Natural killer cell (primary cell): ENCODE measurements around the gene TMEM135. TPM values are rescaled to one million over a fixed set of nuclear protein-coding genes. Genes with fewer than 3 reads are reported as not detected.
"Not testable (repeated sequence)": the region's sequence is repeated elsewhere in the genome, so short reads cannot be mapped to it uniquely, and the experiment has no call there.

Experiments
- ATAC-seq, 3 donors: fragments of 150-1000 bp in 2 of 3; fragments of 200-7000 bp in 1 of 3; cut with Tn5 transposase; 1 replicate in 1 of 3; 2 replicates in 2 of 3; pipeline ENCODE4 v1.10.0; 2021; ENCODE audit warnings: mild to moderate bottlenecking in 2 of 3, moderate library complexity in 2 of 3
- DNase-seq, 2 donors: peaks; one replicate each; pipeline versions ENCODE4 v3.0.0 to v3.0.0-alpha.2; 2013 to 2021; ENCODE audit warnings: mixed read lengths in 1 of 2
- H3K27ac ChIP-seq: one replicate; pipeline ENCODE4 v1.5.1; 2013; ENCODE audit warnings: mild to moderate bottlenecking, low read length
- H3K27me3 ChIP-seq: one replicate; pipeline ENCODE4 v1.6.1; 2013; ENCODE audit warnings: low read length; ENCODE audit not compliant: control insufficient read depth, insufficient read depth
- H3K36me3 ChIP-seq: one replicate; pipeline ENCODE4 v1.6.1; 2013; ENCODE audit warnings: low read length; ENCODE audit not compliant: control insufficient read depth, insufficient read depth
- H3K4me1 ChIP-seq: one replicate; pipeline ENCODE4 v1.6.1; 2013; ENCODE audit warnings: low read length; ENCODE audit not compliant: control insufficient read depth, insufficient read depth
- H3K4me3 ChIP-seq: one replicate; pipeline ENCODE4 v1.5.1; 2013; ENCODE audit warnings: low read length
- H3K9me3 ChIP-seq: one replicate; pipeline ENCODE4 v1.6.1; 2013; ENCODE audit warnings: low read length; ENCODE audit not compliant: control insufficient read depth, insufficient read depth
- H3K27ac Mint-ChIP-seq, 2 donors: one replicate each; pipeline ENCODE4 v1.8.0; 2022; ENCODE audit warnings: mild to moderate bottlenecking in 2 of 2, mixed read lengths in 2 of 2, moderate library complexity in 1 of 2
- H3K27me3 Mint-ChIP-seq, 2 donors: one replicate each; pipeline ENCODE4 v1.8.0; 2022; ENCODE audit warnings: low read depth in 2 of 2, mixed read lengths in 2 of 2
- H3K36me3 Mint-ChIP-seq: one replicate; pipeline ENCODE4 v1.8.0; 2022; ENCODE audit warnings: mixed read lengths
- H3K4me1 Mint-ChIP-seq, 2 donors: one replicate each; pipeline ENCODE4 v1.8.0; 2022; ENCODE audit warnings: mixed read lengths in 2 of 2
- H3K4me3 Mint-ChIP-seq: one replicate; pipeline ENCODE4 v1.8.0; 2022; ENCODE audit warnings: mild to moderate bottlenecking, moderate library complexity, mixed read lengths
- H3K9me3 Mint-ChIP-seq, 2 donors: one replicate each; pipeline ENCODE4 v1.8.0; 2022; ENCODE audit warnings: mixed read lengths in 2 of 2
- WGBS: methylation state at CpG from one replicate; pipeline ENCODE4 v1.1.7; 2013; ENCODE audit warnings: missing lambda C conversion rate; ENCODE audit not compliant: insufficient coverage; 5-methylcytosine and 5-hydroxymethylcytosine counted together
- intact Hi-C: fragments of 100-400 bp; cut with micrococcal nuclease; formaldehyde crosslinking; loops from one replicate; pipeline ENCODE4 v1.14.2; 2022
- total RNA-seq, 4 donors: library from RNA; stranded (reverse); fragments of 120-200 nt in 1 of 4; gene quantifications; one replicate each; pipeline versions ENCODE4 v1.2.3 to v1.2.4, GENCODE V29; 2013 to 2022
- TF ChIP-seq, protein P1 (sequence below): fragments of 200-600 bp; IDR thresholded peaks from one replicate; pipeline ENCODE4 v1.8.0; 2022; ENCODE audit warnings: antibody characterized with exemption

TMEM135 gene
- total RNA-seq, 3 donors from 2014 or later (not counting 1 experiment from before 2014, with no cell fraction given), result 18.8 to 42.0 (median 36.1) TPM

DNA sequence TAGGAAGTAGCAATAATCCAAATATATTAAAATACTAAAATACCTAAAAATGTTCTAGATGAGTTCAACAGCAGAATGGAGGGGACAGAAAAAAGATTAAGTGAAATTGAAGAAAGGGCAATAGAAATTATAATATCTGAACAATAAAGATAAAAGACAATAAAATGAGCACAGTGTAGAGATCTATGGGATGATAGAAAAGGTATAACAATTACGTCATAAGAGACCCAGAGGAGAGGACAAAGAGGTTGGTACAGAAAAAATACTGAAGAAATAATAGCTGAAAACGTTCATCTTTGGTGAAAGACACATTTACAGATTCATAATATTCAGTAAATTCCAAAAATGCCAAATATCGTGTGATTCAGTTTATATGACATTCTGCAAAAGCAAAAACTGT, 143.4 kb downstream of the TMEM135 start:
- TF ChIP-seq, protein P1, sequence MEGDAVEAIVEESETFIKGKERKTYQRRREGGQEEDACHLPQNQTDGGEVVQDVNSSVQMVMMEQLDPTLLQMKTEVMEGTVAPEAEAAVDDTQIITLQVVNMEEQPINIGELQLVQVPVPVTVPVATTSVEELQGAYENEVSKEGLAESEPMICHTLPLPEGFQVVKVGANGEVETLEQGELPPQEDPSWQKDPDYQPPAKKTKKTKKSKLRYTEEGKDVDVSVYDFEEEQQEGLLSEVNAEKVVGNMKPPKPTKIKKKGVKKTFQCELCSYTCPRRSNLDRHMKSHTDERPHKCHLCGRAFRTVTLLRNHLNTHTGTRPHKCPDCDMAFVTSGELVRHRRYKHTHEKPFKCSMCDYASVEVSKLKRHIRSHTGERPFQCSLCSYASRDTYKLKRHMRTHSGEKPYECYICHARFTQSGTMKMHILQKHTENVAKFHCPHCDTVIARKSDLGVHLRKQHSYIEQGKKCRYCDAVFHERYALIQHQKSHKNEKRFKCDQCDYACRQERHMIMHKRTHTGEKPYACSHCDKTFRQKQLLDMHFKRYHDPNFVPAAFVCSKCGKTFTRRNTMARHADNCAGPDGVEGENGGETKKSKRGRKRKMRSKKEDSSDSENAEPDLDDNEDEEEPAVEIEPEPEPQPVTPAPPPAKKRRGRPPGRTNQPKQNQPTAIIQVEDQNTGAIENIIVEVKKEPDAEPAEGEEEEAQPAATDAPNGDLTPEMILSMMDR, result no peak
- 81% methylated on average over 3 of the region's 3 CpGs for WGBS
- Mint-ChIP-seq H3K9me3 (no peaks in the 10 kb centered on the region), H3K27me3 (no peaks in the 10 kb centered on the region), H3K36me3 (no peaks in the 10 kb centered on the region), H3K4me1 (peaks cover 8 to 14% of the 10 kb centered on the region in 2 donors), H3K27ac (peak overlapping the region in 1 of 2 donors; percentile 10), H3K4me3 (no peak overlapping the region)
- Histone ChIP-seq H3K27ac (no peak overlapping the region), H3K4me3 (no peak overlapping the region), H3K9me3 (no peaks in the 10 kb centered on the region), H3K27me3 (no peaks in the 10 kb centered on the region), H3K4me1 (no peaks in the 10 kb centered on the region), H3K36me3 (no peaks in the 10 kb centered on the region)
- intact Hi-C loops, result no loop called here
- ATAC-seq, result no peak
- no peak for DNase-seq

- ATAC-seq (no peak), DNase-seq (no peak)
- Histone ChIP-seq H3K27ac (no peak overlapping the region), H3K9me3 (no peaks in the 10 kb centered on the region), H3K4me3 (no peak overlapping the region), H3K4me1 (no peaks in the 10 kb centered on the region), H3K27me3 (no peaks in the 10 kb centered on the region), H3K36me3 (no peaks in the 10 kb centered on the region)
- no peaks in the 10 kb centered on the region for H3K27me3 Mint-ChIP-seq
- H3K27ac Mint-ChIP-seq, result peak overlapping the region in 1 of 2 donors; percentile 12
- TF ChIP-seq, protein P1, result no peak
- H3K9me3 Mint-ChIP-seq, result no peaks in the 10 kb centered on the region
- no peaks in the 10 kb centered on the region for H3K36me3 Mint-ChIP-seq
- H3K4me3 Mint-ChIP-seq, result no peak overlapping the region
- H3K4me1 Mint-ChIP-seq, result peaks cover 8 to 12% of the 10 kb centered on the region in 2 donors
- intact Hi-C loops, result no loop called here
- no CpG with 5 or more reads among the region's 2 CpGs for WGBS
Observed at GRCh38 chr11:87185228-87185627, 147.5 kb downstream of the TMEM135 start.

DNA sequence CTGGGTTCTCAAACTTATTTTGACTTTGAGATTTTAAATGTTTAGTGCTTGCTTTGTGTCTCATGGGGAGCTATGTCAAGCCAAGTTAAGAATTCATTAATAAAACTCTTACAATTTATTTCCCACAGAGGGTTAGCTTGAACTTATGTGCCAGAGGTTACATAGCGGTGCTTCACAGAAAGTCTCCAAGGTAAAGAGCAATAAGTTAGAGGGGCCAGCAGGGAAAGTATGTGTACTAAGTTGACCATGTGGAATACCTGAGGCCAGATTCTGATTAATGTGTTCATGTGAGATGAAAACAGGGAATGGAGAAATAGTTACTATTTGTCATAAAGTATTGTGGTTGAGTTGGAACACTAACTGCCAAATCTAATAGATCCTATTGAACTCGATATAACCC, 149.3 kb downstream of the TMEM135 start:
- intact Hi-C loops, result no loop called here
- ATAC-seq (no peak), DNase-seq (no peak)
- H3K36me3 ChIP-seq, result no peaks in the 10 kb centered on the region
- H3K4me1 ChIP-seq, result no peaks in the 10 kb centered on the region
- Mint-ChIP-seq H3K4me1 (peaks cover 8 to 18% of the 10 kb centered on the region in 2 donors), H3K27ac (no peak overlapping the region), H3K9me3 (no peaks in the 10 kb centered on the region), H3K36me3 (no peaks in the 10 kb centered on the region), H3K4me3 (no peak overlapping the region), H3K27me3 (no peaks in the 10 kb centered on the region)
- TF ChIP-seq, protein P1, result no peak
- no peak overlapping the region for H3K27ac ChIP-seq
- WGBS, result 50% methylated on average over 1 of the region's 2 CpGs
- no peaks in the 10 kb centered on the region for H3K9me3 ChIP-seq
- no peak overlapping the region for H3K4me3 ChIP-seq
- no peaks in the 10 kb centered on the region for H3K27me3 ChIP-seq

DNA sequence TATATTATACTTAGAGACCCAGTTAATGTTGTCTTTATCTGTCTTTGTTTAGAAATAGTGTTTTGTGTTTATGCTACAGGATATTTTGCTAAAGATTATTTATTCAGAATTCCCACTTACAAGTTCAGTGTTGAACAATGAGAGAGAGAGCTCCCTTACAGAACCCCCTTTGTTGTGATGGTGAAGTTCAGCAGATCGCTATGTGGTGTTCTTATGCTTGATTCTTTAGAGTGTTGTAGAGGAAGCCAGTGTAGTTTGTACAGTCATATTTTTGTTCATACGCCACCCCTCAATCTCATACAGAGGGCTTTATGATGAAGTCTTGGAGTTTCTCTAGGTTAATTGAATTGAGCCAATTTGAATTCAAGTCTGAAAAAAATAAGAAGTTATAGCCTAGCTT, 150.2 kb downstream of the TMEM135 start:
- H3K4me3 ChIP-seq, result no peak overlapping the region
- intact Hi-C loops, result no loop called here
- Mint-ChIP-seq H3K4me3 (no peak overlapping the region), H3K9me3 (no peaks in the 10 kb centered on the region), H3K27ac (no peak overlapping the region), H3K36me3 (no peaks in the 10 kb centered on the region), H3K4me1 (peaks cover 8 to 18% of the 10 kb centered on the region in 2 donors), H3K27me3 (no peaks in the 10 kb centered on the region)
- no peaks in the 10 kb centered on the region for H3K4me1 ChIP-seq
- 100% methylated on average over 1 of the region's 2 CpGs for WGBS
- TF ChIP-seq, protein P1, result no peak
- no peaks in the 10 kb centered on the region for H3K27me3 ChIP-seq
- no peak overlapping the region for H3K27ac ChIP-seq
- DNase-seq (no peak), ATAC-seq (no peak)
- H3K9me3 ChIP-seq, result no peaks in the 10 kb centered on the region
- no peaks in the 10 kb centered on the region for H3K36me3 ChIP-seq

DNA sequence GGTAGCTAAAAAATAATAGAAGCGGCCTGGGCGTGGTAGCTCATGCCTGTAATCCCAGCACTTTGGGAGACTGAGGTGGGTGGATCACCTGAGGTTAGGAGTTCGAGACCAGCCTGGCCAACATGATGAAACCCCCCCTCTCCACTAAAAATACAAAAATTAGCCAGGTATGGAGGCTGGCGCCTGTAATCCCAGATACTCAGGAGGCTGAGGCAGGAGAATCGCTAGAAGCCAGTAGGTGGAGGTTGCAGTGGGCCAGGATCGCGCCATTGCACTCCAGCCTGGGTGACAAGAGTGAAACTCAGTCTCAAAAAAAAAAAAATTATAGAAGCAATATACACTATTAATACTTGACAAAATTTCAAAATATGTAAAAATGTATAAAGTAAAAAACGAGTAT, 150.7 kb downstream of the TMEM135 start:
- ATAC-seq, H3K27me3 Mint-ChIP-seq, H3K4me1 ChIP-seq, H3K36me3 Mint-ChIP-seq, H3K36me3 ChIP-seq, DNase-seq, H3K9me3 ChIP-seq, H3K27ac Mint-ChIP-seq, H3K27ac ChIP-seq, H3K9me3 Mint-ChIP-seq, H3K4me3 ChIP-seq, intact Hi-C loops, H3K27me3 ChIP-seq, H3K4me3 Mint-ChIP-seq: not testable (repeated sequence)
- 100% methylated on average over 2 of the region's 8 CpGs for WGBS
- peaks cover 8 to 18% of the 10 kb centered on the region in 2 donors for H3K4me1 Mint-ChIP-seq
